Sigmoid colon (tissue), 7 donors: ENCODE data around the gene GDE1. TPM values are rescaled to one million over a fixed set of nuclear protein-coding genes. Genes with fewer than 3 reads are reported as not detected.

Experiments used
- DNase-seq: peaks from one replicate; pipeline ENCODE4 v3.0.0-alpha.2; 2019
- H3K27ac ChIP-seq, 4 donors: fragments of 200-600 bp; sonication (generic); one replicate each; pipeline ENCODE4 v1.5.1; 2016 to 2019; ENCODE audit warnings: mild to moderate bottlenecking in 1 of 4
- H3K27me3 ChIP-seq, 3 donors: fragments of 200-600 bp; sonication (generic); one replicate each; pipeline ENCODE4 v1.5.1; 2019; ENCODE audit warnings: mild to moderate bottlenecking in 1 of 3
- H3K36me3 ChIP-seq, 4 donors: fragments of 200-600 bp; sonication (generic); one replicate each; pipeline ENCODE4 v1.5.1; 2016 to 2019
- H3K4me1 ChIP-seq, 4 donors: fragments of 200-600 bp; sonication (generic); one replicate each; pipeline ENCODE4 v1.5.1; 2017 to 2019
- H3K4me3 ChIP-seq, 4 donors: fragments of 200-600 bp; sonication (generic); one replicate each; pipeline ENCODE4 v1.5.1; 2017 to 2019; ENCODE audit warnings: mild to moderate bottlenecking in 2 of 4, moderate library complexity in 1 of 4
- H3K9me3 ChIP-seq, 4 donors: fragments of 200-600 bp in 3 of 4; sonication (generic) in 3 of 4; one replicate each; pipeline versions ENCODE4 v1.5.1 to v1.6.1; 2013 to 2019
- EP300 ChIP-seq, 4 donors: sonication (generic); formaldehyde crosslinking; IDR thresholded peaks; one replicate each; pipeline ENCODE4 v1.6.1; 2017; ENCODE audit warnings: antibody characterized with exemption in 4 of 4
- POLR2A ChIP-seq, 2 donors: fragments of 450-650 bp; IDR thresholded peaks; one replicate each; pipeline ENCODE4 v1.6.1; 2016; ENCODE audit warnings: antibody characterized with exemption in 2 of 2, mild to moderate bottlenecking in 2 of 2, moderate library complexity in 2 of 2
- POLR2AphosphoS5 ChIP-seq, 4 donors: sonication (generic); formaldehyde crosslinking; IDR thresholded peaks; one replicate each; pipeline ENCODE4 v1.6.1; 2017; ENCODE audit warnings: antibody characterized with exemption in 4 of 4
- WGBS, 2 donors: extraction: QIAGEN DNeasy Blood & Tissue Kit; methylation state at CpG; one replicate each; pipeline ENCODE4 v1.1.7; 2013; 5-methylcytosine and 5-hydroxymethylcytosine counted together
- intact Hi-C: fragments of 100-400 bp; cut with DNase I; formaldehyde crosslinking; loops from one replicate; pipeline ENCODE4 v1.15.1; 2023
- polyA plus RNA-seq, 3 donors: library from polyadenylated mRNA; stranded (reverse); fragments of 200-250 nt; gene quantifications; one replicate each; pipeline ENCODE4 v1.2.3, GENCODE V29; 2013
- total RNA-seq, 4 donors: library from RNA; depleted of rRNA; stranded (reverse); fragments of >200 nt; gene quantifications; one replicate each; pipeline ENCODE4 v1.1.0, GENCODE V29; 2016
- TF ChIP-seq, protein P1 (sequence below), 4 experiments: fragments of 450-650 bp in 3 of 4; fragments of 200-600 bp in 1 of 4; IDR thresholded peaks; one replicate each; pipeline ENCODE4 v1.5.1; 2016 to 2019; ENCODE audit warnings: antibody characterized with exemption in 4 of 4, mild to moderate bottlenecking in 3 of 4, moderate library complexity in 2 of 4
- donor health status: healthy with polysubstance abuse.
- donor health status: Bipolar disorder and iron deficiency.
- donor health status: healthy.

GDE1 gene
- total and polyA plus RNA-seq, 7 donors: 56.6 to 107 (median 86.5) TPM

DNA sequence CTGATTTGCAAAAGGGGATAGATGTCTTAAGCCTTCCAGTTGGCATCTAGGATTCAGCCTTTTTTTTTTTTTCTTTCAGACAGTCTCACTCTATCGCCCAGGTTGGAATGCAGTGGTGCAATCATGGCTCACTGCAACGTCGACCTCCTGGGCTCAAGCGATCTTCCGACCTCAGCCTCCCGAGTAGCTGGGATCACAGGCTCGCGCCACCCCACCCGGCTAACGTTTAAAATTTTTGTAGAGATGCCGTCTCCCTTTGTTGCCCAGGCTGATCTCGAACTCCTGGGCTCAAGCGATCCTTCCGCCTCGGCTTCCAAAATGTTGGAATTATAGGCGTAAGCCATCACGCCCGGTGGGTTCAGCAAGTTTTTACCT is 1.3 kb upstream of the GDE1 start:
- Histone ChIP-seq H3K4me3 (peak overlapping the region in 1 of 4 donors; percentile 80), H3K9me3 (no peaks in the 10 kb centered on the region), H3K36me3 (peaks cover 0 to 5% (median 0%) of the 10 kb centered on the region in 4 donors), H3K4me1 (peaks cover 0 to 56% (median 36%) of the 10 kb centered on the region in 4 donors), H3K27ac (peak overlapping the region in 3 of 4 donors; percentile 20 to 98 (median 97)), H3K27me3 (no peaks in the 10 kb centered on the region)
- 68 to 77% methylated on average over 18 of the region's 18 CpGs for WGBS, 2 donors
- intact Hi-C loops: loop anchor here (2.0 to 10.0 kb wide), 5 partner anchors 32 to 721 kb away; partner anchors contain the start of genes ARL6IP1, COQ7, IQCK and KNOP1
- no peak for DNase-seq
- no peak for TF ChIP-seq POLR2A (IDR thresholded peaks at IDR 0.05)
- TF ChIP-seq EP300 (IDR thresholded peaks at IDR 0.05): no peak
- TF ChIP-seq, protein P1, sequence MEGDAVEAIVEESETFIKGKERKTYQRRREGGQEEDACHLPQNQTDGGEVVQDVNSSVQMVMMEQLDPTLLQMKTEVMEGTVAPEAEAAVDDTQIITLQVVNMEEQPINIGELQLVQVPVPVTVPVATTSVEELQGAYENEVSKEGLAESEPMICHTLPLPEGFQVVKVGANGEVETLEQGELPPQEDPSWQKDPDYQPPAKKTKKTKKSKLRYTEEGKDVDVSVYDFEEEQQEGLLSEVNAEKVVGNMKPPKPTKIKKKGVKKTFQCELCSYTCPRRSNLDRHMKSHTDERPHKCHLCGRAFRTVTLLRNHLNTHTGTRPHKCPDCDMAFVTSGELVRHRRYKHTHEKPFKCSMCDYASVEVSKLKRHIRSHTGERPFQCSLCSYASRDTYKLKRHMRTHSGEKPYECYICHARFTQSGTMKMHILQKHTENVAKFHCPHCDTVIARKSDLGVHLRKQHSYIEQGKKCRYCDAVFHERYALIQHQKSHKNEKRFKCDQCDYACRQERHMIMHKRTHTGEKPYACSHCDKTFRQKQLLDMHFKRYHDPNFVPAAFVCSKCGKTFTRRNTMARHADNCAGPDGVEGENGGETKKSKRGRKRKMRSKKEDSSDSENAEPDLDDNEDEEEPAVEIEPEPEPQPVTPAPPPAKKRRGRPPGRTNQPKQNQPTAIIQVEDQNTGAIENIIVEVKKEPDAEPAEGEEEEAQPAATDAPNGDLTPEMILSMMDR (IDR thresholded peaks at IDR 0.05): no peak
- no peak for TF ChIP-seq POLR2AphosphoS5 (IDR thresholded peaks at IDR 0.05)

DNA sequence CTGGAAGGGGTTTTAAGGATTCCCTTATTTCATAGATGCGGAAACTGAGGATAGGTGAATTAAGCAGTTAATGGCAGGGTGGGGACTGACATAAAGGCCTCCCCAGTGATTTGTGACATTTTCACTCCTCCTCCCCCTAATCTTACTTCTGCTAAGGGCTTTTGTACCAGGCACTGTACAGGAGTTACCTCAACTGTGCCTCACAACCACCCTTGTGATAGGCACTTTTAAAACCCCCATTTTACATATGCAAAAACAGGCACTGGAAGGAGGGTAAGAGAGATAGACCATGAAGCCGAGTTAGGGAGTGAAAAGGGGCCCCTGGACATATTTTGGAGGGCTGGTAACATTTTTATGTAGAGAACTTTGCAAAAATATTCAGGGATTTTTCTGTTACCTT is 862 bp upstream of the GDE1 start:
- 87 to 92% methylated on average over 2 of the region's 2 CpGs for WGBS, 2 donors
- peaks cover 0 to 57% (median 38%) of the 10 kb centered on the region in 4 donors for H3K4me1 ChIP-seq

DNA sequence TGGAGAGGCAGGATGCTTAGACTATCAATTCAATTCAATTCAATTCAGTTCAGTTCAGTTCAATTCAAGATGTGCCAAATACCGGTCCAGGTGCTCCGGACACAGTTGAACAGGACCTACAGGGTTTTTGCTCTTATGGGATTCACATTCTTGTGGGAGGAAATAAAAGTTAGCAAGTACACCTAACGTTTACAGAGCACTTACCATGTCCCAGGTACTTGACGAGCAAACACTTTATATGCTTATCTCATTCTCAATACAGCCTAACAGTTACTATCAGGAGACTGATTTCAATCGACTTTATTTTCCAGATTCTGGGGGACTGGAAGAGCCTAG is 467 bp upstream of the GDE1 start:
- no peaks in the 10 kb centered on the region for H3K36me3 ChIP-seq
- whole genome bisulfite sequencing, 2 donors: 12 to 42% methylated on average over 5 of the region's 5 CpGs
- TF ChIP-seq, protein P1 (IDR thresholded peaks at IDR 0.05): no peak
- TF ChIP-seq POLR2AphosphoS5 (IDR thresholded peaks at IDR 0.05): no peak
- no peak for TF ChIP-seq EP300 (IDR thresholded peaks at IDR 0.05)
- no peak for TF ChIP-seq POLR2A (IDR thresholded peaks at IDR 0.05)
- no peaks in the 10 kb centered on the region for H3K9me3 ChIP-seq
- no peak for DNase-seq
- H3K27ac ChIP-seq: peak overlapping the region; percentile 93 to 98 (median 96)
- H3K4me3 ChIP-seq: peak overlapping the region in 2 of 4 donors; percentile 84 to 87
- intact Hi-C loops: loop anchor here (2.0 to 10.0 kb wide), 5 partner anchors 32 to 720 kb away; partner anchors contain the start of genes ARL6IP1, COQ7, IQCK and KNOP1
- peaks cover 0 to 57% (median 38%) of the 10 kb centered on the region in 4 donors for H3K4me1 ChIP-seq
- no peaks in the 10 kb centered on the region for H3K27me3 ChIP-seq

More for the DNA sequence above, 862 bp upstream of the GDE1 start:
- H3K27ac ChIP-seq: peak overlapping the region in 3 of 4 donors; percentile 93 to 98 (median 97)
- no peak overlapping the region for H3K4me3 ChIP-seq
- TF ChIP-seq POLR2AphosphoS5 (IDR thresholded peaks at IDR 0.05) (no peak), POLR2A (IDR thresholded peaks at IDR 0.05) (no peak), EP300 (IDR thresholded peaks at IDR 0.05) (no peak)
- TF ChIP-seq, protein P1 (IDR thresholded peaks at IDR 0.05): no peak
- H3K27me3 ChIP-seq: no peaks in the 10 kb centered on the region
- no peak for DNase-seq
- intact Hi-C loops: loop anchor here (2.0 to 10.0 kb wide), 5 partner anchors 32 to 720 kb away; partner anchors contain the start of genes ARL6IP1, COQ7, IQCK and KNOP1
- H3K36me3 ChIP-seq: peaks cover 0 to under 1% (median 0%) of the 10 kb centered on the region in 4 donors
- no peaks in the 10 kb centered on the region for H3K9me3 ChIP-seq

DNA sequence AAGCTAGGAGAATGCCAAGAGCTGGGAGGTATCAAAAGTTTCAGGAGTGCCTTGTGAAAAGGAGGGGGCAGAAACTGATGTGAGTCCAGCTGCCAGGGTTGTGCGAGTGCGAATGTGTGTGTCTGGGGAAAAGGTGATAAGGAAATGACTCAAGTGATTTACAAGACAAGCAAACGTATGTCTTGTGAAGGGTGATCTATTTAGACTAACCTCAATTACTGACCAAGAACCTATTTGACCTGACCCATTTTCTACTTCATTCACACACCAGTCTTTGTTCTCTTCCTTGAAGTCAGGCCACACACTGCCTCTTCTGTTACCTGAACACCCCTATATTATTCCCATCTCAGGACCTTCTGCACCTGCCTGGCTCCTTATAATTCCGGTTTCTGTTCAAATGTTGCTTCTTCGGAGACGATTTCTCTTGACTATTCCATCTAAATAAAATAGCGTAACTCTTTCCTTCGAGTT is 1.0 kb downstream of the GDE1 start:
- Histone ChIP-seq H3K36me3 (peaks cover 0 to 12% (median 0%) of the 10 kb centered on the region in 4 donors), H3K9me3 (no peaks in the 10 kb centered on the region), H3K4me1 (peaks cover 0 to 54% (median 38%) of the 10 kb centered on the region in 4 donors), H3K4me3 (peak overlapping the region; percentile 83 to 87 (median 86)), H3K27me3 (no peaks in the 10 kb centered on the region), H3K27ac (peak overlapping the region; percentile 93 to 98 (median 96))
- no peak for DNase-seq
- intact Hi-C loops: loop anchor here (5.0 to 10.0 kb wide), 4 partner anchors 194 to 719 kb away; partner anchors contain the start of genes ARL6IP1, COQ7, IQCK and KNOP1
- TF ChIP-seq, protein P1 (IDR thresholded peaks at IDR 0.05): no peak
- no peak for TF ChIP-seq POLR2AphosphoS5 (IDR thresholded peaks at IDR 0.05)
- no peak for TF ChIP-seq EP300 (IDR thresholded peaks at IDR 0.05)
- no peak for TF ChIP-seq POLR2A (IDR thresholded peaks at IDR 0.05)
- 2 to 5% methylated on average over 8 of the region's 8 CpGs for WGBS, 2 donors
